GM18526 (cell line): ENCODE data around the gene XYLT1.

Experiments used
- POLR2A ChIP-seq: IDR thresholded peaks from 3 replicates; pipeline ENCODE4 v1.6.1; 2011; ENCODE audit not compliant: insufficient read length; ENCODE audit errors: extremely low read depth

XYLT1 gene

DNA sequence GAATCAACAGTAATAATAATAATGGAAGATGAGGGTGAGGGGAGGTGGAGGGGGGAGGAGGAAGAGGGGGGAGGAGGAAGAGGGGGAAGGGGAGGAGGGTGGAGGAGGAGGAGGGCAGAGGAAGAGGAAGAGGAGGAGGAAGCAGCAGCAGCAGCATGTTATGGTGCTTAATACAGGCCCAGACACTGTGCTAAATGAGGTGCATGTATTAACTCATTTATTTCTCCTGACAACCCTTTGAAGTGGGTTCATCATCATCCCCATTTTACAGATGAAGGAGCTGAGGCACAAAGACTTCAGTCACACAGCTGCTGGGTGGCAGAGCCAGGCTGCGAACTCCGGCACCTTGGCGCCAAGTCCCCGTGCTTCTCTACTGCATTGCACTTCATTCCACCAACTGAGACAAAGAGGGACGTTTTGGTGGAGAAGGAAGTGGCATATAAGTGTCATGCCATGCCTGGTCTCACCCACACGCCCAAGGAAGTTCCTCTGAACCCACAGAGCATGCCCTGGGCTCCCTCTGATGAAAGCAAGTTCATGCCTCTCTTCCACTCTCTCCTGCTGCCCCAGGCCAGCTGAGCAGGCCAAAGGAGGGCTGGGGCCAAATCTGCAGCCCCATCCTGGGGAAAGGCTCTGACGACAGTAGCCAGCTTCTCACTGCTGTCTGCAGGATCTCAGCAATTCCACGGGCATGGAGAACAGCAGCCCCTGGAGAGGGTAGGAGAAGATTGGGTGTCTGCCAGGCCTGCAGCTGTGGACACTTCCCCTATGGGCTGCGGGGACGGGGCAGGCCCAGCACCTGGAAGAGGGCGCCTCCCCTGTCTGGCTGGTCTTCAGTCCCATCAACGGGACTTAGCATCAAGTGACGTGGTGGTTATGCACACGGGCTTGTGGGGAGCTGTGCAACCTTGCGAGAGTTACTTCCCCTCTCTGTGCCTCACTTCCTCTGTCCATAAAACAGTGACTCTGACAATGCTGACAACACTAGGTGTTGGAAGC lies 21.8 kb downstream of the XYLT1 start:
- no peak for TF ChIP-seq POLR2A

DNA sequence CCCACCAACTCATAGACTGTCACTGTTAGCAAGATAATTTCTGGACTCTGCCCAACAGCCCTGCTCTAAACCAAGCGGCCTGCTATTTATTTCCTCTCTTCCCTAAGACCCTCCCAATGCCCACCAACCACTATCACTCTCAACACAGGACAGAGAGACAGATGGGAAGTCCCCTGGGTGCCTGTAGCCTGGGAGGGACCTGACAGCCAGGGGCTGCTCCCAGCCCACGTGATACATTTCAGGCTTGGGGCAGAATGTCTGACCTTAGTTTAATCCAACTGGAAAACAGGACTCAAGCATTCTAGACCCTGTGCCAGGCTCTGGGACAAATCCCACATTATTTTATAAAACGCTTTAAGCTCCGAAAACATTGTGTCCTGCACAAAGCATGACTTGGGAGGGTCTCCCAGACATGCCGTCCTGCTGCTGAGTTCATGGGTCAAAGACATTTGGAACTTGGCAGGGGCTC lies 23.6 kb downstream of the XYLT1 start:
- no peak for TF ChIP-seq POLR2A

DNA sequence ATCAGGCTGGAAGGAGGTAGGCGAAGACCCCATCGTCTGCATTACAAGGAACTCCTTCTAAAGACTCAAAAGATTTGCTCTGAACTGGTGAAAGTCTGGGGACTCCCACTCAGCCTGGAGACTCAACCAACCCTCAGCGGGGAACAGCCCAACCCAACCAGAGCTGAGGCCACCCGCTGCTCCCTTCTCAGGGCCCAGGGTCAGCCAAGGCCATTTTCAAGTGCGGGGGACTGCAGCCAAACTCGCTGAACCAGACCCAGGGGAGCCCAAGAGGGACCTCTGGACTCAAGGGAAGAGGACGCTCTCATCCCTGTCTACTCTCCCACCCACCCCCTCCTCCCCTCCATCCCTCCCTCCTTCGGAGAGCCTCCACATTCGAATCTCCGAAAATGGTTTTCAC lies 24.1 kb downstream of the XYLT1 start:
- no peak for TF ChIP-seq POLR2A

DNA sequence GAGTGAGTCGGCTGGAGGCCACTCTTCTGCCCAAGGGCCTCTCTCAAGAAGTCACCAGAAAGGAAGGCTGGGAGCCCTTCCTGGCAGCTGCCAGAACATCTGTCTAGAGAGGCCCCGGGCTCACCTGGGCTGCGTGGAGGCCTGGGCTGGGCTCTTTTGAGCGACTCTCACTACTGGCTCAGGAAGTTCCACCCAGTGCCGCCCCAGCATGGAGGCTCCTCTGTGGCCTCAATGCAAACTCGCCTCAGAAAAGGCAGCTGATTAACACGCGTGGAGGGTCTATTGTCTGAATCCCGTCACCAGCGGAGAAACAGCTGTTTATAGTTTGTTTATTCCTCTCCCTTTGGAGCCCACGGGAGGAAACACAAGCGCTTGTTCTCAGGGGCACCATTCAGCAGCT lies 25.3 kb downstream of the XYLT1 start:
- no peak for TF ChIP-seq POLR2A

DNA sequence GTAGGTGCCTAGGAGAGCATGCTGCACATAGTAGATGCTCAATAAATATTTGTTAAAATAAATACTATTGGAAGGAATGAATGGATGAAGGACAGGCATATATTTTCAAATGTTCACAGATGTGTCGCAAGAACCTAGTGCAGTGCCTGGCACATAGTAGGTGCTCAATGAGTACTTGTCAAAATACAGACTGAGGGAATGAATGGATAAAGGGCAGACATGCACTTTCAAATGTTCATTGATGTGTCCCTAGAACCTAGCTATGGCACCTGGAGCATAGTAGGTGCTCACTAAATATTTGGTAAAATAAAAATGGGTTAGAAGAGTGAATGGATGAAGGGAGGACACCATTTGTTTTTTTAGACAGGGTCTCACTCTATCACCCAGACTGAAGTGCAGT lies 26.1 kb downstream of the XYLT1 start:
- no peak for TF ChIP-seq POLR2A

DNA sequence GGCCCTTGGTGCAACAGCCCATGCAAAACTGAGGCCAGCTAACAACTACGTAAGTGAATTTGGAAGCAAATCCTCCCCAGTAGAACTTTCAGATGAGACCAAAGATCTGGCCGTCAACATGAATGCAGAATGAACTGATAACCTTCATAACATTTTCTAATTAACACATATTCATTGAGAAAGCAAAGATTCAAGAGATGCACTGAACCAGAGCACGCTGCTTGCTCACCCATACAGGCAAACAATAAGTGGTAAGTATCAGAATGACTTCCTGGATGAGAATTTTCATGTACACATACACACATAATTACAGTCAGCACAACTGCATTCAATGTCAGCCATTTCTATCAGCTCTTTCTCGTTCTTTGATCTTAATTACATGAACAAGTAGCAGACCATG lies 30.6 kb downstream of the XYLT1 start:
- TF ChIP-seq POLR2A = no peak

DNA sequence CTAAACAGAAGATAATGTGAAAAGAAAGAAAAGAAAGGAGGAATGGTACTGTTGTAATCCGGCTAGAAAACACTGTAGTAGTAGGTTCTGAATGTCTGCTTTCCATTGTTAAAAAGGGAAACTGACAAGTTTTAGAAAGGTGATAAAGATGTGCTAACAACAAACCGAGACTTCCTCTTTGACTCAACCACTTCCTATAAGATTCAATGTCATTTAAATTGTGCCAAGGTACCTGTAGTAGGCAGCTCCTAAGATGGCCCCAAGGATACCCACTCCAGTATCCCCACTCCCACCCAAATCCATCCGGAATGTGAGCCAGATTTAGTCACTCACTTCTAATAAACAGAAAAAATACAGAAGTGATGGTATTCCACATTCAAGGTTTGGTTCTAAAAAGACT lies 31.2 kb downstream of the XYLT1 start:
- TF ChIP-seq POLR2A = no peak

DNA sequence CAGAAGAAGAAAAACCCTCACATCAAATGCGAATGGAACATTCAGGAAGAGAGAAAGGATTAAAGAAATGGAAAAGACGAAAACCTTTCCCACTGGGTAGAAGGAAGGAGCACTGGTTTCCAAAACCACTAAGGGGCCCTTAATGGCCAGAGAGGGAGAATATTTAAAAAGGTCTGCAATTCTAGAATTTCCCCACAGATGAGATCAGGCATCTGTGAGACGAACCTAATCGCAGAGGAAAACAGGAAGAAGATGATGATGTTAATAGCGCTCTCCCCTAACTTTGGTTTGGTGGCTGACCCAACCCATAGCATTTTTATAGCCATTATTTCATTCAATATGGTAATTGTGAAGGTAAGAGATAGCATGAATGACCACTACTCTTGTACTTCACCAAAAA lies 32.8 kb downstream of the XYLT1 start:
- no peak for TF ChIP-seq POLR2A

DNA sequence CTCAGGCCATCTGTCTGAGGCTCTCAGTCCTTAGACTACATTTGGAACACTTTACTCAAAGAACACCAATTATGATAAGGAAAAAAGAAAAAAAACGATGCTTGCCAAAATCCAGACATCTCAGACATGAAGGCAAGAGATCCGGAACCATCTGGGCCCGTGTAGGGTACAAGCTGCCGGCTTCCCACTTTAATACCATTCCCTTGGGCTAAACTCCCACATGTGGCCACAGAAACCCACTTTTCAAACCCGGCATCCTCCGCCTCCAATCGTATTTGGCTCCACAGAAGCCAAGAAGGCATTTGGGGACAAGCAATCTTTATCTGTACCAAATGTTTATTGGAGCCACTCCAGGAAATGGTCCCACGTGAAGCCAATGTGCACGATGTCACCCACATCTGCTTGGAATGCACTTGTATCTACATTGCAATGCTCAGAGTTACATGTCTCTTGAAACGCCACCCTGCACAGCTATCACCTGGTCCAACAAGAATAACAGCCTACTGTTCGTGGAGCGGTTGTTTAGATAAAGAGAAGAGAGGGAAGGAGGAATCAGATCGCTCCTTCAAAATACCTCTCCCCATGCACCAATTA lies 33.5 kb downstream of the XYLT1 start:
- no peak for TF ChIP-seq POLR2A

DNA sequence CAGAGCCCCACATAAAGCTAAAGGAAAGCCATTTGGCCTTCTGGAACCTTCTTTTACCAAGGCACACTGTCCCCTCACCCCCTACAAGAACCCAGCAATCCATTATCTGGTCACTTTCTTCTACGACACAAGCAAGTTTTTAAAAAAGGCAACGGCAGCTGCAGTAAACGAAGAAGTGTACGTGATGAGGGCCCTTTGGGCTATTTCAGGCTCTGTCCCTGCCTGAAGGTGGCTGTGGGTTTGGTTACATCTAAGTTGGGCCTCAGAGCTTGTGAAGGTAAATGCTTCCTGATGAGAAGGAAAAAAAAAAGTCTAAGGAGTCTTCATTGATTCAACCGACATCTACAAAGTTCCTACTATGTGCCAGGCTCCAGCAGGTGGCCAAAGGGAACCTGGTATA lies 35.4 kb downstream of the XYLT1 start:
- no peak for TF ChIP-seq POLR2A

DNA sequence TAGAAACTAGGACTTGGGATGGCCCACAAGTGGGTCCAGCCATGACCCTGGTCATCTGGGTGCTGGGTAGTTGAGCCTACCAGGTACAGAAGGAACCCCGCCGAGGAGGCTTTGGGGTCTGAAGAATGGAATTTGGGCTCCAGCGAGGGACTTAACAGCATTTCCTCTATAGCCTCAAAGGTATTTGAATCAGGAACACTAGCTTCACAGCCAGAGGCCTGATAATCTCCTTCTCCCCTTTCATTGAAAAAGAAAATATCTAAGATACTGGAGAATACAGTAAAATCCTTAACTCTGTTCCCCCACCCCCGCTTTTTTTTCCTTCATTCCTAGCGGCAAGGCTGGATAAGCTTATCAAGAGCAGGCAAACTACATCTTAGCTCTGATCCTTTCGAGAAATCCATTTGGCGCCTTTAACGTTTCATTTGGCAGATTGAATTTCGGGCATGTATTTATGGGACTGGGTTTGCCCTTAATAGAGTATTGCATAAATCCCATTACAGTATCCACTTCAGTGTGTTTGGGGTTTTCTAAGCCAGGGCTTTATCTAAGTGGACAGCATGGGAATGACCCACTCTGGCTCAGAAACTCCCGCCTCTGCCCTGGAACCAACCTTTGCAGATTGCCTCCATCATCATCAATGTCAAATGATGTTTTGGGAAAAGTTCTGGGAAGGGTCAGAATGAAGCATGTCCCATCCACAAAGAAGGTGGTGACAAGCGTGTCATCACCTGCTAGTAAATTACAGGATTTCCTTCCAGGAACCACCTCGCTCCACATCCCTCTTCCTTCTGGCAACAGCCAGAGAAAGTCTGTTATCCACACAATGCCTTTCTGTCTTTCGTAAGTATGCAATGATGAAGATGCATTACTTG lies 36.9 kb downstream of the XYLT1 start:
- TF ChIP-seq POLR2A = no peak

DNA sequence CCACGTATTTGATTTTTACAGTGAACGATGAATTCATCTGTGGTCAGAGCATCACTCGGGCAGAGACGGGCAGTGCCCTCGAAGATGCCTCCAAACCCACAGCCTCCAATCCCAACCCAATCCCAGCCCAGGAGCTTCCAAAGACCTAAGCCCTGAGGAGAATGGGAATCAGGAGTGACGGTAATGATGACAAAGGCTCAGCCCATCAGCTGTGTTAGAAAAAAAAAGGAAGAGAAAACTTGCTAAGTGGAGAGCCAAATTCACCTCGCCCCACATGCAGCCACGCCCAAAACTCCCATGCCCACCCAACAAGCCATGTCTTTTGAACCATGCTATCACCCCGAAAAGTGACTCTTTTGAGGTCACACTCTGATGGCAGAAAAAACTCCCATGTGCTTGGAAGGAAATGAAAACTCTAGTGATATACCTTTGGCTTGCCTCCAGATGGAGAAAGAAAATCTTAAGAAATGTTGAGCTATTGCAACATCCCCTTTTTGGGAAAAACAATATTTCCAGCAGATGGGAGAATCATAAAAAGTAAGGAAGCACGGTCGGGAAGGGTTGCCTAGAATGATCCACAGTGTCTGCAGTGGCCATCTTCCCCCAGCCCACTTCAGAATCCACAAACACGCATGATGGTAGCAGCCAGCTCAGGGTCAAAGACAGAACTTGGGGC lies 37.7 kb downstream of the XYLT1 start:
- TF ChIP-seq POLR2A = no peak

DNA sequence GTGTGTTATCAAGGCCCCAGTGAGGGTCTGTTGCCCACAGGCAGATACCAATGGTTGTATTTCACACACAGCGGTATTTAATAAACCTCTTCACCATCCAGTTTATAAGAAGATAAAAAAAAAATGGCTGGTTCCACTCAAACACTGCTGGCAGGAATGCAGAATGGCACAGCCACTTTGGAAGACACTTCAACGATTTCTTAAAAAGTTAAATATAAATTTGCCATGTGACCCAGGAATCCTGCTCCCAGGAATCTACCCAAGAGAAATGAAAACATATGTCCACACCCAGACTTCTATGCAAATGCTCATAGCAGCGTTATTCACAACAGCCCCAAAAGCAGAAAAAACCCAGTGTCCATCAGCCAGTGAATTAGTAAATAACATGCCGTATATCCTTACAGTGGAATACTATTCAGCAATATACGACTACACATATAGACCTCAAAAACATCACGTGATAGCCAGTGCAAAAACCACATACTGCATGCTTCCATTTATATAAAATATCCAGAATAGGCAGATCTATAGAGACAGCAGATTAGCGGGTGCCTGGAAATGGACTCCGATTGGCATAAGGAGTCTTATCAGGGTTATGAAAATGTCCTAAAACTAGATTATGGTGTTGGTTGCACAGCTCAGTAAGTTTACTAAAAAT lies 38.7 kb downstream of the XYLT1 start:
- no peak for TF ChIP-seq POLR2A

DNA sequence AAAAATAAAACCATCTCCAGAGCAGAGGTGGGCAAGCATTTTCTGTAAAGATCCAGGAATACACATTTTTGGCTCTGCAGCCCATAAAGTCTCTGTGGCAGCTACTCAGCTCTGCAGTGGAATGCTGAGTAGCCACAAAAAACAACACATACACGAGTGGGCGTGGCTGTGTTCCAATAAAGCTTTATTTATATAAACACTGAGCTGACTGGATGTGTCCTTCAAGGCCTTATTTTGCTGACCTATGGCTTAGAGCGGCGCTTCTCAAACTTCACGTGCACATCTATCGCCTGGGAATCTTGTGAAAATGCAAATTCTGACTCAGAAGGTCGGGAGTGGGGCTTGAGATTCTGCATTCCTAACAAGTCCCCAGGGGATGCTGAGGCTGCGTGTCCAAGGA lies 39.7 kb downstream of the XYLT1 start:
- no peak for TF ChIP-seq POLR2A
